NCI-H526 treated with DMSO at 0.1 percent for 48 hours (cell line): Measurements from ENCODE around the gene COQ8B.
"Not testable (repeated sequence)": the region's sequence is repeated elsewhere in the genome, so short reads cannot be mapped to it uniquely, and the experiment has no call there.

ENCODE experiments used
- DNase-seq: peaks from one replicate; lab custom pipeline; 2025; lab: John Stamatoyannopoulos, UW

The COQ8B gene

DNA sequence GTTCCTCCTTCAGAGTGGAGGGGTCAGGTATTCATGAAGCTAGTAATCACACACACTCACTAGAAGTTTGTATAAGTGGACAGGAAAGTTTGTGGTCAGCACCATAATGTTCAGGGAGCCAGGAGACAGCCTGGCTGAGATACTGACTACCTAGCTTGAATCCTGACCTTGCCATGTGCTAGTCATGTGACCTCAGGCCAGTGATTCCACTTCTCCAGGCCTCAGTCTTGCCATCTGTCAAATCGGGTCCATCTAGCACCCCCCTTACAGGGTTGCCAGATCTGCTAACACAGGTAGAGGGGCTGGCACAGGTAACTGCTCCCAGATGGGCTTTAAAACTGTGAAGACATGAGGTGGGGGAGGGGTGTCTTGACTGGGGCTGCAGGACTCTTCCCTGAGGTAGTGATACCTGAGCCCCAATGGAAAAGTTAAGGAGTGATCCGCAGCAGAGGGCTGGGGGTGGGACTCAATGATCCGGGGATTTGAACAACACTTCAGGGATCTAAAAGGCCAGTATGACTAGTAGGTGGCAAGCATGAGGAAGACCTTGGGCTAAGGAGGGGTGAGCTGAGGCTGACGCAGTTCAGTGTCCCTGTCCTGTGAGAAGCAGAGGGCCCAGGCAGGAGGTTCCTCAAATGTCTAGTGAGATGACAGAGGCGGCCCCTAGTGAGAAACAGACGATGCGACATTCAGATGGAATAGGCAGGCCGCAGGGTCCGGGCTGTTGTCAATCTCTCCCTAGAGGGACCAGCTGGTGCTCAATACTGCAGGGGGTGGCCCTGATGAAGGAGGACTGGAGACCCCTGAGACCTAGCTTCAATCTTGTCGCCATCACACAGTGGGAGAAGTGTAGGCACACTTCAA is 25.1 kb upstream of the COQ8B start:
- DNase-seq = no peak

DNA sequence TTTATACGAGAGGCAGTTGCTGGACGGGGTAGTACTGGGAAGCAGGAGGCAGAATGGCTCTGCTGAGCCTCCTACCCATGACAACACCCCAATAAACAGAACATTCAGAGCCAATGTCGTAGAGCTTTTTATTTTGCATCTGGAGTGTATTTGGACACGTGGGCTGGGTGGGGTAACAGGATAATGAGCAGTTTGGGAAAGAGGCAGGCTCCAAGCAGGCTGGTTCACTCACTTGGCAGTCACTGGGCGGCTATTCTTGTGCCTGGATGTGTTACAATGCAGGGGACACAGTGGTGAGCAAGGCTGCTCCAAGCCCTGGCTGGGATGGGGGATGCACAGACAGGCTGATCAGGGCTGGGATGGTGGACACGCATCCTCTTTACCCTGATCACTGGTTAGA is 24.1 kb upstream of the COQ8B start:
- DNase-seq = no peak

- no peak for DNase-seq
Measured at GRCh38 chr19:40739871-40740703, 23.4 kb upstream of the COQ8B start.

- DNase-seq = no peak
Measured at GRCh38 chr19:40739030-40739839, 22.5 kb upstream of the COQ8B start.

DNA sequence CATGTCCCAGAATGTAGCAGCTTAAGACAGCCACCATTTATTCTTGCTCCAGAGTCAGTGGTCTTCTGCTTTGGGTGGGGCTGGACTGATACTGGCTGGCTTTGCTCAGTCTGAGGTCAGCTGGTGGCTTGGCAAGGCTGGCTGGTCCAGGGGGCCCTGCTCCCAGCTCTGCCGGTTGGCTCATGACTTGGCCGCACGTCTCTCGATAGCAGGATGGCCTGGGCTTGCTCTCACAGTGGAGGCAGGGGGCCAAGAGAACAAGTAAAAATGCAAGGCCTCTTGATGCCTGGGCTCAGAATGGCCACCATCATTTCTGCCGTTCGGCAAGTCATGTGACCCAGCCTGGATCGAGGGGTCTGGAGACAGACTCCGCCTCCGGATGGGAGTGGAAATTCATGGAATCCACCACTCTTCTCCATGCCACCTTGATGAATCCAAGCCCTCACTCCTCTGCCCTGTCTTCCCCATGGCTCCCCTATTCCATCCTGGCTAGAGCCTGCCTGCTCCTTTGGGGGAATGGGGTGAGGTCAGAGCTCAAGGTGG is 20.5 kb upstream of the COQ8B start:
- DNase-seq = no peak

DNA sequence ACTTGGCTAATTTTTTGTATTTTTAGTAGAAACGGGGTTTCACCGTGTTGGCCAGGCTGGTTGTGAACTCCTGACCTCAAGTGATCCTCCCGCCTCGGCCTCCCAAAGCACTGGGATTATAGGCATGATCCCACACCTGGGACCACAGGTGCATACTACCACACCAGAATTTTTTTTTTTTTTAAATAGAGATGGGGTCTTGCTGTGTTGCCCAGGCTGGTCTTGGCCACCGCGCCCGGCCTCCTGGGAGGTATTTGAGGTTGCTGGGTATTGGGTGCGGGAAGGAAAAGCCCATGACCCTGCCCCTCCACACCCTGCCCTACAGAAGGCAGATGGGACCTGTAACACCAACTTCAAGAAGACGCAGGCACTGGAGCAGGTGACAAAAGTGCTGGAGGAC is 20.0 kb upstream of the COQ8B start:
- DNase-seq = no peak

- no peak for DNase-seq
Measured at GRCh38 chr19:40735013-40735771, 18.5 kb upstream of the COQ8B start.

DNA sequence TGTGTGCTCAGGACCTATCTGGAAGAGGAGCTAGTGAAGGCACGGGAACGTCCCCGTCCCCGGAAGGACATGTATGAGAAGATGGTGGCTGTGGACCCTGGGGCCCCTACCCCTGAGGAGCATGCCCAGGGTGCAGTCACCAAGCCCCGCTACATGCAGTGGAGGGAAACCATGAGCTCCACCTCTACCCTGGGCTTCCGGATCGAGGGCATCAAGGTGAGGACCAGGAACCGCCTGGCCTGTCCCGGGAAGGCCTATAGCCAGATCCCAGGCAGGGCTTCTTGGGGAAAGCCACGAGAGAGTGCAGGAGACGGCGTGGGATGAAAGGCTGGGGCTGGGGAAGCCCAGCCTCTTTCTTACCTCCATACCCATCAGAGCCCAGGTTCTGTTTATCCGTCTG is 16.5 kb upstream of the COQ8B start:
- no peak for DNase-seq

DNA sequence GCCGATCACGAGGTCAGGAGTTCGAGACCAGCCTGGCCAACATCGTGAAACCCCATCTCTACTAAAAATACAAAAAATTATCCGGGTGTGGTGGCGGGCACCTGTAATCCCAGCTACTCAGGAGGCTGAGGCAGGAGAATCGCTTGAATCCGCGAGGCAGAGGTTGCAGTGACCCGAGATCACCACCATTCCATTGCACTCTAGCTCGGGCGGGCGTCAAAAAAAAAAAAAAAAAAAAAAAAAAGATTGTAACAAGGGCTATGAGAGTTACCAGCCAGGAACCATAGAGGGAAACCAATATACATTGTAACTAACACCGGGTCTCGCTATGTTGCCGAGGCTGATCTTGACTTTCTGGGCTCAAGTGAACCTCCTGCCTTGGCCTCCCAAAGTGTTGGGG is 15.6 kb upstream of the COQ8B start:
- not testable (repeated sequence) for DNase-seq

DNA sequence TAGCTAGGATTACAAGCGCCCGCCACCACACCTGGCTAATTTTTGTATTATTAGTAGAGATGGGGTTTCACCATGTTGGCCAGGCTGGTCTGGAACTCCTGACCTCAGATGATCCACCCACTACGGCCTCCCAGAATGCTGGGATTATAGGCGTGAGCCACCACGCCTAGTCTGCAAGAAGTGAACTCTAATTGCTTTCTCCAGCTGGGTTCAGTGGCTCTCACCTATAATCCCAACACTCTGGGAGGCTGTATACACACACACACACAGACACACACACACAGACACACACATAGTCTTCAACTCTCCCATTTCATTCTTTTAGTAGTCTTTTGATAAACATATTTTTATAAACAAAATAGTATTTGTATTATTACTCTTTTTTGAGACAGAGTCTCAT is 13.4 kb upstream of the COQ8B start:
- not testable (repeated sequence) for DNase-seq

DNA sequence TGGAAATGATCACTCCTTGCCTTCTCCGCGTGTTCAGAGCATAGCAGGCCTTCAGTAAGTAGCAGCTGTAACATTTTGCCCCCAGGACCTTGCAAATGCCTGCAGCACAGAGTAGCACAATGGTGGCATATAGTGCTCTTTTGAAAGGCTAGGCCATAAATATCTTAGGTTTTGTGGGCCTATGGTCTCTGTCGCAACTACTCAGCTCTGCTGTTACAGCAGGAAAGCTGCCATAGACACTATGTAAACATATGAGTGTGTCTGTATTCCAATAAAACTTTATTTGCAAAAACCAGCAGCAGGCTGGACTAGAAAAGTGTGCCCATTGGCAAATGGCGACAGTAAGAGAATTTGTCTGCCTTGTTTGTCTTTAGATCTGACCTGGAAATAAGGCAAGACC is 9.6 kb upstream of the COQ8B start:
- no peak for DNase-seq

- DNase-seq = no peak
Measured at GRCh38 chr19:40724855-40725254, 8.2 kb upstream of the COQ8B start.

GRCh38 chr19:40724315-40724714 is 7.6 kb upstream of the COQ8B start:
- DNase-seq = no peak

DNA sequence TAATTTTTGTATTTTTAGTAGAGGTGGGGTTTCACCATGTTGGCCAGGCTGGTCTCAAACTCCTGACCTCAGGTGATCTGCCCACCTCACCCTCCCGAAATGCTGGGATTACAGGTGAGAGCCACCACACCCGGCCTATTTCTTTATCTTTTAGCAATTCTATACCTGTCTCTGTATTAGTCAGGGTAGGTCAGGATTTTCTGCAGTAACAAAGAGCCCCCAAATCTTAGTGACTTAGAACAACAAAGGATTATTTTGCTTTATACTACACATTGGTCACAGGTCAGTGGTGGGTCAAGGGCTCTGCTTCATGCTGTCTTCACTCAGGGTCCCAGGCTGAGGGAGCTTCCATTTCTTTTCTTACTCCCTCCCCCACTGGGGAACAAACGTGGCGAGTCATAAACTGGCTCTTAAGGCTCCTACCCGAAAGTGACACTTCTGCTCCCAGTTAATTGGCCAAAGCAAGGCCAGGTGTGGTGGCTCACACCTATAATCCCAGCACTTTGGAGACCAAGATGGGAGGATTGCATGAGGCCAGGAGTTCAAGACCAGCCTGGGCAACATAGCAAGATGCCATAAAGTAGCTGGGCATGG is 7.1 kb upstream of the COQ8B start:
- DNase-seq = no peak

DNA sequence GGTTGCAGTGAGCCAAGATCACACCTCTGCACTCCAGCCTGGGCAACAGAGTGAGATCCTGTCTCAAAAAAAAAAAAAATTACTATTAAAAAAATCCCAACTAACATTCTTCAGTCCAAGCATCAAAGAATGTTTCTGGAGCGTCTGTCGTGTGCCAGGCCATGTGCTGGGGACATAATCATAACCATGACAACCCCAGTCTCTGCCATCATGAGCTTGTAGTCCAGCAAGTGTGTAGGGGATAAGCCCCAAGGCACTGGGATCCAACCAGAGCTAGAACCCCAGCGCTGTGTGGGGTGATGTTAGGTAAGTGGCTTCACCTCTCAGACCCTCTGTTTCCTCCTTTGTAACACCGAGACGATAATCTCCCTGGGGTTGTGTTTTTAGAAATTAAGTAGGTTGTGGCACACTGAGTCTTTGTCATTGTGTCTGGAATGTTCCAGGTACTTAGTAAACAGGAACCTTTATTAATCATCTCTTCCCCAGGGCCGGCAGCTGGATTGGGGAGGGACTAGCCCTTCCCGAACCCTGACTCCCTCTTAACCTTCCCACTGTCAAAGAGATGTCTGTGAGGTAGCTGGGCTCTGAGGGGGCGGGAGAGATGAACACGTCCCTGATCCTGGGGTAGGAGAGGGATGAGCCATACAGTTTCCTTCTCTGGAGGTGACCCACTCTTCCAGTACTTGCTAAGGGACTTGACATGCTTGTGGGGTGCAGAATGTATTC is 5.4 kb upstream of the COQ8B start:
- no peak for DNase-seq

DNA sequence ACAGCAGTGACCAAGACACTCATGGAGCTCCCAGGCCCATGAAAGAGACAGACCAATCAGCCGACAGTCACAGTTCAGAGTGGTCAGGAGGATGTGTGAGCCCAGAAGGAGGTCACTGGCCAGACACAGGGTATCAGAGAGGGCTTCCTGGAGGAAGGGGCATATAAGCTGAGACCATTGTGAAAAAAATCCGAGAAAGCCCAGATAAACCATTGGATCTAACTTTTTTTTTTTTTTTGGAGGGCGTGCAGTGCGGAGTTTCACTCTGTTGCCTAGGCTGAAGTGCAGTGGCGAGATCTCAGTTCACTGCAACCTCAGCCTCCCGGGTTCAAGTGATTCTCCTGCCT is 4.4 kb upstream of the COQ8B start:
- DNase-seq = no peak

GRCh38 chr19:40719414-40719894 is 2.8 kb upstream of the COQ8B start:
- DNase-seq = no peak

GRCh38 chr19:40718774-40719391 is 2.2 kb upstream of the COQ8B start:
- peak; percentile 34 for DNase-seq

- peak; percentile 22 for DNase-seq
Measured at GRCh38 chr19:40717880-40718773, 1.4 kb upstream of the COQ8B start.
